Superior temporal gyrus (tissue), 1 donor: ENCODE measurements around the gene PLRG1.
A peak's percentile ranks its signal among the peaks of the same experiment; 100 is the strongest.
"Not testable (repeated sequence)": the region's sequence is repeated elsewhere in the genome, so short reads cannot be mapped to it uniquely, and the experiment has no call there.

ENCODE experiments used
- DNase-seq: peaks from one replicate; pipeline ENCODE4 v3.0.0-alpha.2; 2016; ENCODE audit errors: extremely low spot score

The PLRG1 gene

DNA sequence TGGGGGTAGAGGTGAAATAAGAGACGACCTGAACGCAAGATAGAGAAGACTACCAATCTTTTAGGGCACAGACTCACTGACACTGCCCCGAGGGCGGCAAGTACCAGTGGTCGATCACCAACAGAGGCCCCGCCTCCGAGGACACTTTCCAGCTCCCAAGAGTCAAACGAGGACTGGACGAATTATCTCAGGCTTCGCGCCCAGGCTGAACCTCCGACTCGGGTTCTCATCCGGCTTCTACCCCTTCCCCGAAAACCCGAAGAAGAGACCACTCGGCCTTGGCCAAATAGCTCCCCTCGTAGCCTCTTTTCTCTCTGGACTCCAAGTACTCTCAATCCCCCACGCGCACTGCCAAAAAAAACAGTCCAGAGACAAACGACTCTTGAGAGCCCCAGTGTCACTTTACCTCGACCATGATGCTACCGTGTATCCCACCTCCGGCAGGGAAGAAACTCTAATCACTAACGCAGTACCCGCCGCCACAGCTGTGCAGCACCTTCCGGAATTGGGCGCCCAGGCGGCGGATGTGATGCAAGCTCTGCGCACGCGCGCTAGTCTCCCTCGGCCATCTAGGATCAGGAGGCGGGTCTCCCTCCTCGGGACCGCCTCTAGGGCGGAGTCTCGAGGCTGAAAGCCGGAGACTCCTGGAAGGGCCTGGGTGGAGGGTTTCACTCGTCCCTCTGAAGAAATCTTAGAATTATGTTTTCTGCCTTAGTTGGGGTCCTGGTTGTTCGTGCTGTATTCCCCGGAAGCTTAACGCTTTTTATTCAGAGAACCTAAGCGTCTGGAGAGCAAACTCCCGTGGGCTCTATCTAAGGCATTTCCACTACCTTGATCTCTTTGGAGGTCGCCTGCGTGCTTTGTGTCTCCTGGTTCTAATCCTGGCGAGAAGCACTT is at the start of gene PLRG1:
PLRG1 (minus strand) TSS at position 507 of the 897 bp plus-strand sequence; CDS start at position 415, 92 bp downstream.
- DNase-seq: peak; percentile 98

DNA sequence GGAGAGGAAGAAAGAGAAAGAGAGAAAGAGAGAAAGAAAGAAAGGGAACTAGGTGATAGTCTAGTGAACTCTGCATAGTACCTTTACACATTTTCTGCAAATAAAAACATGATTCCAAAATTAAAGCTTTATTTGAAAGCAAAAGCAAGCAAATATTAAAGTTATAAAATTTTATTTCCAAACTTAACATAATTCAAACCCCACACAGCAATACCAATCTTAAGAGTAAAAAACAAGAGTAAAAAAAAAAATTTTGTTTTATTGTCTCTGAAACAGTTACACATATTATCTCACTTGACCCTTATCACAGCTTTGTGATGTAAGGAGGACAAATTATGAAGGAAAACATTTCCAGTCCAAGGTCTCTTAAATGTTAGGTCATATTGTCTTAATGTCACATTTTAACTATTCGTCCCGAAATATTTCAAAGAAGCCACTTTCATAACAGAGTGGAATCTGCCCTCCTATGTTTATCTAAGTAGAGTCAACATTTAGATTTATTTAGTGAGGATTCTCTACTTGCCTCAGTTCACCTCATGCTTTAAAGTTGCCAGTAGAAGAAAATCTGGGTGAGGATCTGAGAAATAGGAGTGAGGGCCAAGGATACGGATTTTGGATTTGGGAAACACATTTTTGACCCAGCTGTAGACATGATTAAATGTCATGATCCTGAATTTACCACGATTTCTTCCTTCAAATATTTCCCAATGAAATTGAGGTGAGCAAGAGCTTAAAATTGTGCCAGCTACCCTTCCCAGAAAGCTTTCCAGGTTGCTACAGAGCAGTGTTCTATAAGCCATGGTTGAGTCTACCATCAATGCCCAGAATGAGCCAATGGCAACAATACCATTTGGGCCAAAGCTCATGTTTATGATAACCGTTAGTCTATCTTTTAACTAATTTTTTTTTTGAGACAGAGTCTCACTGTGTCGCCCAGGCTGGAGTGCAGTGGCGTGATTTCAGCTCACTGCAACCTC is 47.9 kb upstream of the PLRG1 start:
- DNase-seq: no peak

DNA sequence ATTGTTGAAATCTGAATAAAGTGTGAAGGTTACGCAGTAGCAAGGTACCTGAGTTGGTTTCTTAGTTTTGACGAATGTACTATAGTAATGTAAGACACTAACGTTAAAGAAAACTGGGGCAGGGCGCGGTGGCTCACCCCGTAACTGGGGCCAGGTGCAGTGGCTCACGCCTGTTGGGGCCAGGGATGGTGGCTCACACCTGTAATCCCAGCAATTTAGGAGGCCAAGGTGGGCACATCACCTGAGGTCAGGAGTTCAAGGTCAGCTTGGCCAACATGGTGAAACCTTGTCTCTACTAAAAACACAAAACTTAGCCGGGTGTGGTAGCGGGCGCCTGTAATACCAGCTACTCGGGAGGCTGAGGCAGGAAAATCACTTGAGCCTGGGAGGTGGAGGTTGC is 47.1 kb upstream of the PLRG1 start:
- not testable (repeated sequence) for DNase-seq

DNA sequence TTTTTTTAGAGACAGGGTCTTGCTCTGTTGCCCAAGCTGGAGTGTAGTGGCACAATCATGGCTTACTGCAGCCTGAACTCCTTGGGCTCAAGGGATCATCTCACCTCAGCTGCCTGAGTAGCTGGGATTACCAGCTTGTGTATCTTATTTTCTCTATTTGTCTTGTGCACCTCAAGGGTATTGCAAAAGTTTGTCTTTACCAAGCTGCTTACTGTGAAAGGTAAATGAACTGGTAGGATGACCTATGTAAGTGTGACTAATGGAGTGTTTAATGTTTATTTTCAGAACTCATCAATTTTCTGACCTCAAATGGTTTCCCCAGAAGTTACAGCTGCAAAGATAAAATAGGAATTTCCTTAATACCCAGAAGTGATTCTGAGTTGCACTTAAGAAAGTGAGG is 45.6 kb upstream of the PLRG1 start:
- DNase-seq: no peak

DNA sequence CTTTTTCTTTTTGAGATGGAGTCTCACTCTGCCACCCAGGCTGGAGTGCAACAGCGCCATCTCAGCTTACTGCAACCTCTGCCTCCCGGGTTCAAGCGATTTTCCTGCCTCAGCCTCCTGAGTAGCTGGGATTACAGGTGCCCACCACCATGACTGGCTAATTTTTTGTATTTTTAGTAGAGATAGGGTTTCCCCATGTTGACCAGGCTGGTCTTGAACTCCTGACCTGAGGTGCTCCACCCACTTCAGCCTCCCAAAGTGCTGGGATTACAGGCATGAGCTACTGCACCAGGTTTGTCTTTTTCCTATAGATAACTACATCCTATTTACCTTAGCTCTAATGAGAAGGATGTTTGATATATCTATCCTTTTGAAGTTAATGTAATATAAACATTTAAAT is 44.1 kb upstream of the PLRG1 start:
- DNase-seq: not testable (repeated sequence)

DNA sequence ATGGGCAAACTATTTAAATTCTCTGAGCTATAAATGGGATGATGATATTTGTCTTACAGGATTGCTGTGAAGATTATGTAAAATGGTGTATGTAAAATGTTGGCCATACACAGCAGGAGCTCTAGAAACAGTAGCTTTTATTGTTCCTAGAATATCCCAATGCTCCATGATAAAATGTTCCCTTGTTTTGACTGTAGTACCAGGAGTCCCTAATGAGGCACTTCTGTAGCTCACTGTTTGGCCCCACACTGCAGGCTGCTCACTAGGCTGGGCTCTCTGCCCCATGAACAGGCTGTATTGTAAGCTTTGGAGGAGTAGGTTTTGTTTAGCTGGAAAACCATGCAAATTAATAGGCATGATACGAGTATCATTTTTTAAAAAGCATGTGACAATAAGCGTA is 43.7 kb upstream of the PLRG1 start:
- DNase-seq: peak; percentile 75

DNA sequence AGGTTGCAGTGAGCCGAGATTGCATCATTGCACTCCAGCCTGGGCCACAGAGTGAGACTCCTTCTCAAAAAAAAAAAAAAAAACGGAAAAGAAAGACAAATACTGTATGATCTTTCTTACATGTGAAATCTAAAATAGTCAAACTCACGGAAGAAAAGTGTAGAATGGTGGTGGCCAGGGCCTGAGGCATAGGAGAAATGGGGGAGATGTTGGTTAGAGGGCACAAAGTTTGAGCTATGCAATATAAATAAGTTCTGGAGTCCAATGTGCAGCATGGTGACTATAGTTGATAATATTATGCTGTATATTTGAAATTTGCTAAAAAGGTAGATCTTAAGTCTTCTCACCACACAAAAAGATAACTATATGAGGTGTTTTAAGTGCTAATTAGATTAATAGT is 41.7 kb upstream of the PLRG1 start:
- no peak for DNase-seq

DNA sequence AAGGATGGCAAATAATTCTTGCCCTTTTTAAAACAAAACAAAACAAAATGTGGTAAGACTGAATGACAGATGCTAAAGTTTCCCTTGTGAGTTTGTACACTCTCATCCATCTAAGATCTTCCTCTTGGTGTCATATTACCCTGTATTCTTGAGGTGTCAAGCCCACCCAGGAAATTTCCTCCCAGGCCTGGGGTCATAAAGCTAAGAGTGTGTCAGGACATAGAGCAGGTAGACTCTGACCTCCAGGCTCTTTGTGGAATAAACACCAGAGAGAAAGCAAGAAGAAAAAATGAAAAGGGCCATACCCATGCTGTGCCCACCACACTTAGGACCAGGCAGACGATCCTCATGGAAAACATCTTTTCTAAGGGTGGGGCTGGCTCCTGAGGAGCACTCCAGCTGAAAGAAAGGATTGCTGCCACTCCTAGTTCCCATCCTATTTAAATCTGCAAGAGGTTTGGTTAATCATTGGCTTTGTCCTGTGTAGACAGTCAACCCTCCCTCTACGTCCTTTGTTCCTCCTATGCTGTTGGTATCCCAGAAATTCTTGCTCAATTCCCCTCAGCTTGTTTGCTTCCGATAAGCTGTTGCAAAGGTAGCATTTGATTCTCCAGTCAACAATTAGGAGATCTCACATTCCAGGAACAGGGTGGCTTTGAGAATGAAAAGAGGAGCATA is 40.3 kb upstream of the PLRG1 start, which contains the start of gene FGA:
FGA (minus strand) TSS at position 414 of the 678 bp plus-strand sequence; CDS start at position 359, 55 bp downstream.
- no peak for DNase-seq

DNA sequence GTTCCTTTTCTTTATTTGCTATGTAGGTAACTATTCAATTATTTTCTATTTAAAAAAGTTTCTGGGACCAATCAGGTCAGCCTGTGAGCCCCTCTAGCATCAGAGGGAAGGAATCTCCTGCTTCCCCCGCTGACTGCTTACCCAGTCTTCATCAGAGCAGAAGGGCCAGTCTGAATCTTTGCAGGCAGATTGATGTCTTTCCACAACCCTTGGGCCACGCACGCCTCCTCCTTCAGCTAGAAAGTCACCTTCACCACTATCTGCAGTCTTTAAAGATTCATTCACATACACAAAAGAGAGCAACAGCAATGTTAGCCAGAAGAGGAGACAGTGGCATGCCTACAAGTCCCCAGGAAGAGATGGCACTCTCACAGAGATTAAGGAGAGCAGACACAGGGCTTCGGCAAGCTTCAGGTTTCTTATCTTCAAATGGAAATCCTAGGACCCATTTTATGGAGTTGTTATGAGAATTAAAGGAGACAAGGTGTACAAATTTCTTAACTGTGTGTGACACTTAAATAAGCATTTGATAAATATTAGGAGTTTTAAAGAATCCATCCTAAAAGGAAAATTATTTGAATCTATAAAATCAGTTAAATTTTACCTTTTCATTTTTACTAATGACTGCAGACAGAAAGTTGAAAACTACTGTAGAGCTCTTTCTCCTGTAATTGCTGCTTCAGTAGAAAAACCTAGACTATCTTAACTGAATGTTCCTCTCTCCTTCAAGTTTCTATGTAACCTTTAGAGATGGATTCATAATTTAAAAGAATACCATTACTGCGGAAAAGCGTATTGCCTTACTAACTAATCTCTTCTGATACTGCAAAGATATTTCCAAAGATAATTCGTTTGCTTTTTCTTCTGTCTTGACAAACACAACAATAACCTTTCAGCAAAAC is 39.3 kb upstream of the PLRG1 start:
- DNase-seq: no peak

DNA sequence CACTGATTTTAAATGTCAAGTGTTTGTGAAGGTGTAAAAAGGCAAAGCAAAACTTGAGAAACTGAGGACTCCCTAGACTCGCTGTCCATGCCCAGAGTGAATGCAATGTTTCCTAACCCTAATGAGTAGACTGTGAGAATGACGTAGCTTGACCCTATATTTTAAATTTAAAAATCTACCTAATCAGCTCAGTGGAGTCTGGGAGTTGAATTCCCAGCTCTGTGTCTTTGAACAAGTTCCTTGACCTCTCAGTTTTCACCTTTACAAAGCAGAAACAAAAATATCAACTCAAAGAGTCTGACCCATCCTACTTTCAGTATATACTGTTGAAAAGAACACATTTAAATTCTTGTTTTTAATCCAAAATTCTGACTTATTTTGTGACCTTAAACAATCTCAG is 38.0 kb upstream of the PLRG1 start:
- DNase-seq: no peak

DNA sequence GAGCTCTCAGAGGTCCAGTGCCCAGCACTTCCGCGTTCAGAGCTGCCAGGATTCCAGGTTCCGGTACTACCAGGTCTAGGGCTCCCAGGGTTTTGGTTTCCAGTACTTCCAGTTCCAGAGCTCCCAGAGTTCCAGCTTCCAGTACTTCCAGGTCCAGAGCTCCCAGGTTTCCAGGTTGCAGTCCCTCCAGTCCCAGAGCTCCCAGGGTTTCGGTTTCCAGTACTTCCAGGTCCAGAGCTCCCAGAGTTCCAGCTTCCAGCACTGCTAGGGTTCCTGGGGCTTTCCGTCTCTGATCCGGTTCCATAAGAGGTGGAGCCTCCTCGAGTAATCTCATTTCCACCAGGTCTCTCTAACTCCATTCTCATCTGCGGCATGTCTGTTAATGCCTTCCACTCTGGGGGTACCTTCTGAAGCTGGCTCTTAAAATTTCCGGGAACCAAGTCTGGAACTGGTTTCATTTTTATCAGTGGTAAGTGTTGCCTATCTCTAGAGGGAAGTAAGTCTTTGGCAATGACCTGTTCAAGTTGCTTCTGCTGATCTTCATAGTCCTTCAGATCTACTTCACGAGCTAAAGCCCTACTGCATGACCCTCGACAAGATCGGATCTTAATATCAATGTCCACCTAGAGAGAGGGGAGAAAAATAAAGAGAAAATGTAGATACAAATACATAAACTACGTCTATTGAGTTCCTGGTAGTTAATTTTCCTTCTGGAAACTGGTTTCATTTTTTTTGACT is 36.3 kb upstream of the PLRG1 start:
- DNase-seq: no peak

DNA sequence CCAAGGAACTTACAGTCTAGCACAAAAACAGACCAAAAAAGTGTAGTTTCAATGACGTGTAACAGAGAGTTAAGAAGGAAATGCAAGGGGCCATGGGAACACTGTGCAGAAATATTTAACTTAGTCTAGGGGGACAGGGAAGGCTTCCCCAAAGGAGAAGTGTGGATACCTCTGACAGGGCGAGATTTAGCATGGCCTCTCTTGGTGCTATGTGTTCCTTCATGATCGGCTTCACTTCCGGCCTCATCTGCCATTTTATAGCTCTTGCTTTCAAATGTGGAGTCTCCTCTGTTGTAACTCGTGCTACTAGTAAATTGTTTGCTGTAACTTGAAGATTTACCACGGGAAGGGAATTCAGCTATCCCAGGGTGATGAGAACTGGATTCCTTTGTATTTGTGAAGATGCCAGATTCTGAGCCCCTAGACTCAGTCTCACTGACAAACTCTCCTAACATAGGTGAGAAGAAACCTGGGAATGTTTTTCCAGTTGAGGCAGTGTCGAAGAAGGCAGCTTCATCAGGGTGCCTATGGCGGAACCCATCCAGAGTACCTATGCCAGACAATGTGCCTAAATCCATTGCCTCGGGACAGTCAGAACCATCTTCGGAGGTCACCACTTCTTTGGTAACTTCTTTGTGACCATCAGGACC is 35.3 kb upstream of the PLRG1 start:
- no peak for DNase-seq

DNA sequence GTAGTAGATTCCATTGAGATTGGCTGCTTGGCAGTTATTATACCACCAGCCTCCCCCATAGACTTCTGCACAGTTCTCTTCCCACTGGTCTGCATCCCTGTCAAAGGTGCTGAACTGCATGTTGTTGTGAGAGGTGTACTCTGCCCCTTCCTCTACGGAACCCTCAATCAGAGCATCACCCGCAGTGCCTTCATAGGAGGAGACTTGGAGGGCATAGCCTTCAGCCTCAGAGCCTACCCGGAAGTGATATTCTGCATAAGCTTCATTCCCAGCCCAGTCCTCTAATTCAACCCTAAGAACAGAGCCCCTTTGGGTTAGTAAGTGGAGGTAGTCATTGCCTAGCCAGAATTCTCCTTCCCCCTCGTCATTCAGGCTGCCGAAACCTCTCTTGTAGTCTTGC is 34.1 kb upstream of the PLRG1 start:
- DNase-seq: no peak

DNA sequence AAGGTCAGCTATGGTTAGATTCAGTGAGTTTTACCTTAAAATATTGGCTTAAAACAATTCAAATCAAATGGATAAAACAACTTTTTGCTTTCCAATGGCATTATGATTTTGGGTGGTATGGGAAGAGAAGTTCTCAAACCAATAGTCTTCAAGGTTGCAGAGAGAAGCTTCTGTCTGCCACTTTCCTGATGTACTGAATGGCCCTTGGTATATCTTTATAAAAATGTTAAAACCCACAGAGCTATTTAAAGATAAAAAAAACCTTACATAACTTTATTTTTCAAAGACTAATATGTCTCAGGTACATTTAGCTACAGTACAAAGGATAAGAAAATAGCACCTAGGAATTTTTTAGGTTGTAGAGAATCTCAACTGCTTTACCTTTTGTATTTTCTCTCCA is 33.5 kb upstream of the PLRG1 start:
- DNase-seq: no peak

DNA sequence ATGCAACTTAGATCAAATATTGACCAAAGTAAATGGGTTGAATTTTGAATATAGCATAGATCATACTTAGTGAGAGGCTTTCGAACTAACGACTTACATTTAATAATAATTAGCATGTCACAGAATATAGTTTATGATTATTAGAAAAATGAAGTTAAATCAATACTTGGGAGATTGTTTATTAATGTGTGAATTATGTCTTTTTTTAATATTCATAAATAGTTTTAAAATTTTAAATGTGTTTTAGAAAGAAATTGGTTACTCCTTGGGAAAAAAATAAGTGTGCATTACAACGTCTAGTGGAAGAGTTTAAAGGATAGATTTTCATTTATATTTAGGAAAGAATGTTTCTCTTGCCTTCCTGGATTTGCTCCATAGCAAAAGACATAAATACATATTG is 33.0 kb upstream of the PLRG1 start:
- DNase-seq: no peak

DNA sequence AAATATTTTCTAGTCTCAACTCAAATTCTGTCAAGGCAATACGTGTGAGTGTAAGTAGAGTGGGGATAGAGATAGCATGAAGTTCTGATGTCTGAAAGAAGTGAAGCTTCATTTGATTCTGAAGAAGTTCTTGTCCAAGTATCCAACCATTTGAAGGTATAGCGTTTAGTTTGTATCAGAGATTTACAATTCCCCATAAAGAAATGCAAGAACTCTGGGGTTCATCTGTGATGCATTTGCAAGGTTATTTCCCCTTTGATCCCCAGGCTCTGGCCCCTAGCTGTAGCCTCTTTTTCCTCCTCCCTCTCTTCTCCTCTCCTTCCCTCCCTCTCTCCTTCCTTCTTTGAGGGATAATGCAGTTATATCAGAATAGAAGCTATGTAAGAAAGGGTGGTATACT is 32.5 kb upstream of the PLRG1 start:
- DNase-seq: no peak

DNA sequence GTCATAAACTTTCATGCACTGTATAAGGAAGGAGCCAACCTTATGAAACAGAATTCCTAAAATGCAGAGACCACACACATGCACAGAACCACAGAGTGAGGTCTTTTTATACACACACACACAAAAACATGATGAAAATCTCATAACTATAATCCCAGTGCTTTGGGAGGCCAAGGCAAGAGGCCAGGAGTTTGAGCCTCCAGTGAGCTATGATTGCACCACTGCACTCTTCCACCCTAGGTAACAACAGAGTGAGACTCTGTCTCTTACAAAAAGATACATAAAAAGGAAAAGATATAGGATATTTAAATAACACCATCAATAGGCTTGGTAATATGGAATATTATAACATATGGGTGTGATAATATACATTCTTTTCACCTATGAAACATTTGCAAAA is 29.7 kb upstream of the PLRG1 start:
- no peak for DNase-seq

DNA sequence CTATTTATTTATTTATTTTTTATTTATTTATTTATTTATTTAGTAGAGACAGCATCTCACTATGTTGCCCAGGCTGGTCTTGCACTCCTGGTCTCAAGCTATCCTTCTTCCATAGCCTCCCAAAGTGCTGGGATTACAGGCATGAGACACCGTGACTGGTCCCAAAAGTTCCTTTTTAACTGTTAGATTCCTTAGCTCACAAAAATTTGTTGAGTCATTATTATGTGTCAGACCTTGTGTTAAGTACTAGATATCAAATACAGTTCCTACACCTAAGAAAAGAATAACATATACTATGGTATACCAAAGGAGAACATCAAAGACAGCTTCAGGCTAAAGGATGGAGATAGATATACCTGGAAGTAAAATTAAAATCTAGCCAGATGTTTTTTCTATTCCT is 28.7 kb upstream of the PLRG1 start:
- DNase-seq: no peak

DNA sequence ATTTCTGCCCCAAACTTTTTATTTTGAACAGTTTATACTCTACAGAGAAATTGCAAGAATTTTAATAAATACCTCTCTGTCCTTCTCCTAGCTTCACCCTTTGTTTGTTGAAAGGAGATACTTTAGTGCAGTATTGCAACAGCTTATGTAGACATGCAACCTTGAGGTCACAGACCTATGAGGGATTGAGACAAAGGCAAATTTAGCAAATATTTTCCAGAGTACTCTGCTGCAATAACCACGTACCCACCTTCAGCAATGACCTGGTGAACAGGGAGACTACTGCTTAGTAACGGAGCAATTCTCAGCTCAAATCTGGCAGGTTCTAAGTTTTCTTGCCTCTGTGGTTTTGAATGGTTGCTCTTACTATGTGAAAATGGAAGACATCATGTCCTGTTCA is 27.1 kb upstream of the PLRG1 start:
- DNase-seq: no peak

DNA sequence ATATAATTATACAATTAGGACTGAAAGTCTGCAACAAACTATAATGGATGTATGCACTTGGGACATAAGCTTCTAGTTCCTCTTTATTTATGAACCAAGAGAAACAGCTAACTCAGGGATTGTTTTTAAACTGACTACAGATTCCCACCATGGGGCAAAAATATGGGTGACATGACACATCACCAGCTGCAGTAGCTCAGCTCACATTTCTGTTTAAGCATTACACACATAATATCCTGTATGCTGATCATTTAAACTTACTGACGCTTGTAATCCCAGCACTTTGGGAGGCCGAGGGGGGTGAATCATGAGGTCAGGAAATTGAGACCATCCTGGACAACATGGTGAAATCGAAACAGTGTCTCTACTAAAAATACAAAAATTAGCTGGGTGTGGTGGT is 24.1 kb upstream of the PLRG1 start:
- DNase-seq: no peak
